GM12875 (cell line): ENCODE data around the gene CXCL16.

Source experiments
- H3K4me3 ChIP-seq: one replicate; pipeline ENCODE4 v1.5.1; 2011; ENCODE audit warnings: low read depth, low read length, control low read depth
- TF ChIP-seq, protein P1 (sequence below): IDR thresholded peaks from 2 replicates; pipeline ENCODE4 v1.5.1; 2011; ENCODE audit warnings: low read depth, mild to moderate bottlenecking, control low read depth, inconsistent platforms, low read length, moderate library complexity, borderline replicate concordance; ENCODE audit not compliant: insufficient read depth

CXCL16 gene

DNA sequence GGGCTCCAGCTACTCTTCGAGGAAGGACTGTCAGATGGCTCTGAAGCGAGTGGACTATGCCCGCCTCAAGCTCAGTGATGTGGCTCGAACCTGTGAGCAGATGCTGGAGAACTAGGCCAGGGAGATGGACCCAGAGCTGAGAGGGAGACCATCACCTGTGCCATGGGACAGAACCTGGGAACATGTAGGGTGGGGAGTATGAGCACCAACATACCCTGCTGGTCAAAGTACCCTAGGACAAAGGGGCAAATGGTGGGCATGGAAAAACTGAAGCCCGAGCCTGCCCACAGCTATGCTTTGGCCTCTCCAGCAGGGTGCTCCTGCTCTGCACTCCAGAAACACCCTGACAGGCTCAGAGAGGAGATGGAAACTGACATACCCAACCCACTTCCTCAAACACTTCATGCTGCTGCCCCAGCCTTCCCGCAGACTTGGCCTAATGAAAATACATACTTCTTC, 6.6 kb downstream of the CXCL16 start:
- no peak overlapping the region for H3K4me3 ChIP-seq
- TF ChIP-seq, protein P1, sequence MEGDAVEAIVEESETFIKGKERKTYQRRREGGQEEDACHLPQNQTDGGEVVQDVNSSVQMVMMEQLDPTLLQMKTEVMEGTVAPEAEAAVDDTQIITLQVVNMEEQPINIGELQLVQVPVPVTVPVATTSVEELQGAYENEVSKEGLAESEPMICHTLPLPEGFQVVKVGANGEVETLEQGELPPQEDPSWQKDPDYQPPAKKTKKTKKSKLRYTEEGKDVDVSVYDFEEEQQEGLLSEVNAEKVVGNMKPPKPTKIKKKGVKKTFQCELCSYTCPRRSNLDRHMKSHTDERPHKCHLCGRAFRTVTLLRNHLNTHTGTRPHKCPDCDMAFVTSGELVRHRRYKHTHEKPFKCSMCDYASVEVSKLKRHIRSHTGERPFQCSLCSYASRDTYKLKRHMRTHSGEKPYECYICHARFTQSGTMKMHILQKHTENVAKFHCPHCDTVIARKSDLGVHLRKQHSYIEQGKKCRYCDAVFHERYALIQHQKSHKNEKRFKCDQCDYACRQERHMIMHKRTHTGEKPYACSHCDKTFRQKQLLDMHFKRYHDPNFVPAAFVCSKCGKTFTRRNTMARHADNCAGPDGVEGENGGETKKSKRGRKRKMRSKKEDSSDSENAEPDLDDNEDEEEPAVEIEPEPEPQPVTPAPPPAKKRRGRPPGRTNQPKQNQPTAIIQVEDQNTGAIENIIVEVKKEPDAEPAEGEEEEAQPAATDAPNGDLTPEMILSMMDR, result peak; percentile 75

DNA sequence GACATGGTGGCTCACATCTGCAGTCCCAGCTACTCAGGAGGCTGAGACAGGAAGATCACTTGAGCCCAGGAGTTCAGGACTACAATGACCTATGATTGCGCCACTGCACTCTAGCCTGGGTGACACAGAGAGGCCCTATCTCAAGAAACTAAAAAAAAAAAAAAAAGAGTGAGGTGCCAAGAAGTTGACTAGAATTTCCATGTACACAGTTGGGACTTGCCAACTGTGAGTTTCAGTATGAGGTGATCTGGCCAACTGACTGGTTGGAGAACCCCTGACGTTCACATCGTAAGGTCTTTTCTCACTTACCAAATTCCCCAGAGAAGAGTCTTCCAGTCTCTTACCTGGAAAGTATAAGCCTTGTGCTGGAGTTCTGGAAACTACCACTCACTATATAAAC, 11.6 kb downstream of the CXCL16 start:
- no peak overlapping the region for H3K4me3 ChIP-seq
- TF ChIP-seq, protein P1, result no peak

DNA sequence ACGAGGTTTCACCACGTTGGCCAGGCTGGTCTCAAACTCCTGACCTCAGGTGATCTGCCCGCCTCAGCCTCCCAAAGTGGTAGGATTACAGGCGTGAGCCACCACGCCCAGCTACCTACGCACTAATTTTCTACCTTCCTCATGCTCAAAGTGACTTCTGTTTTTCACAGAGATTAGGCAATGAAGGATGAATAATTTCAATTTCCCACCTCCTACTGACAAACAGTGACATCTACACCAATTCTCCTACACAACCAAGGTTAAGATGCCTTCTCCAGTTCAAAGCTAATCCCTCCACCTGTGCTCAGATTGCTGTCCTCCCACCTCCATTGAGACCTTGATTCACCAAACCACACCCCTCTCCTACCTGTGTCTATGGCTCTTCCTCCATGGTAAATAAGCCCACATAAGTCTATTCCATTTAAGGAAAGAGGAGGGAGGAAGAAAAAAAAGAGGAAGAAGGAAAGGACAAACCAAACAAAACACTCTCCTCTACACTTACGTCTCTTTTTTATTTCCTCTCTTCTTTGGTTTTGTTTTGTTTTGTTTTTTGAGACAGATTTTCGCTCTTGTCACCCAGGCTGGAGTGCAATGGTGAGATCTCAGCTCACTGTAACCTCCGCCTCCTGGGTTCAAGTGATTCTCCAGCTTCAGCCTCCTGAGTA, 13.9 kb downstream of the CXCL16 start:
- TF ChIP-seq, protein P1, result no peak
- no peak overlapping the region for H3K4me3 ChIP-seq

DNA sequence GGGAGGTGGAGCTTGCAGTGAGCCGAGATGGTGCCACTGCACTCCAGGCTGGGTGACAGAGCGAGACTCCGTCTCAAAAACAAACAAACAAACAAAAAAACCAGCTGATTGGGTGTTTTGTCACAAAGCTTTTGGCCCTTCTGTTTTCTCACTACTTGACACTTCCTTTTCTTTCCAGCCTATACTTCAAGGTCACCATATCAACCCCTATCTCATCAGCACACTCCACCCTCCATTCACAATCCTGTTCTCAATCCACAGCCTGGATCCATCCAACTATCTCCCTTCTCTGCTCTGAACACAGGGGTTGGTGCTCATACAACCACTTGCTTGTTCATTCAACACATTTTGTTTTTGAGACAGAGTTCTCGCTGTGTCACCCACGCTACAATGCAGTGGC, 15.1 kb downstream of the CXCL16 start:
- TF ChIP-seq, protein P1, result no peak
- no peak overlapping the region for H3K4me3 ChIP-seq

DNA sequence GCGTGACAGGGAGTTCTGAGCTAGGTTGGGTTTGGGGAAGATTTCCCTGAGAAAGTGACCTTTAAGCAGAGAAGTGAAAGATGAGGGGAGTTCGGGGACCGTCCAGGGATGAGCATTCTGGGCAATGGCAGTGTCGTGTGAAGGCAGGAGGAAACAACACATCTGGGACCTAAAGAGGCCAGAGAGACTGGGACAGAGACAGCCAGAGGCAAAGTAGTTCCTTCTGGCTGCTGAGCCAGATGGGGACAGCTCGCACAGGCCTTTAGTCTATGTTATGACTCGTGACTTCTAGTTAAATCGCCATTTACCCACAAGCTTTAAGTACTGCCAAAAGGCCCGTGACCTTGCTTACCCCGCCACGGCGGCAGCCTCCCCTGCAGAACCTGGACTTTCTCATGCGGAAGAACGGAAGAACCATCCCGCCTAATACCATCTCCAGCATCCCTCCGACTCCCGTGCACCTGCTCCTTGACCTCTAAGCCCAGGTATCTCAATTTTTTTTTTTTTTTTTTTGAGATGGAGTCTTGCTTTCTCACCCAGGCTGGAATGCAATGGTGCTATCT, 17.0 kb downstream of the CXCL16 start:
- H3K4me3 ChIP-seq, result no peak overlapping the region
- TF ChIP-seq, protein P1, result no peak

DNA sequence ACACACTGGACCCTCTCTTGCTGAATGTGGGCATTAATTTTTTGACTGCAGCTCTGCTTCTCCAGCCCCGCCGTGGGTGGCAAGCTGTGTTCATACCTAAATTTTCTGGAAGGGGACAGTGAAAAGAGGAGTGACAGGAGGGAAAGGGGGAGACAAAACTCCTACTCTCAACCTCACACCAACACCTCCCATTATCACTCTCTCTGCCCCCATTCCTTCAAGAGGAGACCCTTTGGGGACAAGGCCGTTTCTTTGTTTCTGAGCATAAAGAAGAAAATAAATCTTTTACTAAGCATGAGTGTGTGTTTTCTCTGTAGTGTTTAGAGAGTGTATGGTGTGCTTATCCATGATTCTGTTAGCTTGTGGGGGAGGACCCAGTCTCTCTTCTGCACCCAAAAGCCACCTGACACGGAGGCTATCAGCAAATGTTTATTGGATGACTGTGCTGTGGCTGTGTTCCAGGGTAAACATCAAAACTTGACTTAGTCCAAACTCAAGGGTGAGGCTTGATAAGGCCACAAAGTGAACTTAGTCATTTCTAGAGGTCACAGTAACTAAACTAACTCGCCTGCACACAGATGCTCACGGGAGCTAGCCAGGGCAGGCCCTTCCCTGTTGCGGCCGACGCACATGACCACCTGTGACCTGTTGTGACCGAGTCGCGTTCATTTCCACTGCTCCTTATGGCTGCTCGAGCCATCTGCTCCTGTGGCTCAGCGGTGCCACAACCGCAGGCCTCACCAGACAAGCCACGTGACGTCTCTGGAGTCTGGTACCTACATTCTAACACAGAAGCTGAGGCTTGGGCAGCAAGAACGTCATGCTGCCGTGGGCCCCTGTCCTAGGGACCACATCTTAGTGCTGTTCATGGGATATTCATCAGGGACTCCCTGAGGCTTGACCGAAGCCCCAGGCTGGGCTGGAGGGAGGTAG, 18.3 kb downstream of the CXCL16 start:
- H3K4me3 ChIP-seq, result no peak overlapping the region
- TF ChIP-seq, protein P1, result no peak

DNA sequence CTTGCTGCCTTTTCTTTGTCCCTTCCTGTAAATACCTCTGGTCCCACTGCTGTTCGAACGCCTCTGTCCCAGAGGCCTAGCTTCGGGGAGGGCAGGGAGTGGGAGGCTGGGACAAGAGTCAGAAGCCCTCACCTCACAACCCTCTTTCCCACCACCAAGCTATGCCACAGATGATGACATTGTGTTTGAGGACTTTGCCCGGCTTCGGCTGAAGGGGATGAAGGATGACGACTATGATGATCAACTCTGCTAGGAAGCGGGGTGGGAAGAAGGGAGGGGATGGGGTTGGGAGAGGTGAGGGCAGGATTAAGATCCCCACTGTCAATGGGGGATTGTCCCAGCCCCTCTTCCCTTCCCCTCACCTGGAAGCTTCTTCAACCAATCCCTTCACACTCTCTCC, 18.9 kb downstream of the CXCL16 start:
- no peak overlapping the region for H3K4me3 ChIP-seq
- TF ChIP-seq, protein P1, result no peak
